ACC112 (cell line): ENCODE data around the gene KCNF1.

Source experiments
- H2AFZ ChIP-seq: fragments of 200-600 bp; sonication (generic); one replicate; pipeline ENCODE4 v1.6.0; 2017; ENCODE audit warnings: antibody characterized with exemption, low read length; ENCODE audit not compliant: unreplicated experiment
- H3K27ac ChIP-seq: fragments of 200-600 bp; sonication (generic); 2 replicates; pipeline ENCODE4 v1.5.1; 2014; ENCODE audit warnings: low read depth, mild to moderate bottlenecking, antibody characterized with exemption, low read length, moderate library complexity
- H3K27me3 ChIP-seq: fragments of 200-600 bp; sonication (generic); 2 replicates; pipeline ENCODE4 v1.6.1; 2014; ENCODE audit warnings: mild to moderate bottlenecking, antibody characterized with exemption, low read length, moderate library complexity, mixed read lengths; ENCODE audit not compliant: insufficient read depth
- H3K36me3 ChIP-seq: fragments of 200-600 bp; sonication (generic); 2 replicates; pipeline ENCODE4 v1.6.1; 2016; ENCODE audit warnings: mild to moderate bottlenecking, antibody characterized with exemption, low read length, moderate library complexity, mixed read lengths; ENCODE audit not compliant: insufficient read depth
- H3K4me1 ChIP-seq: fragments of 200-600 bp; sonication (generic); one replicate; pipeline ENCODE4 v1.6.1; 2016; ENCODE audit warnings: low read length, mixed read lengths; ENCODE audit not compliant: insufficient read depth, unreplicated experiment, control insufficient read depth
- H3K4me3 ChIP-seq: fragments of 200-600 bp; sonication (generic); 2 replicates; pipeline ENCODE4 v1.5.1; 2014; ENCODE audit warnings: mild to moderate bottlenecking, low read depth, low read length
- H3K79me2 ChIP-seq: fragments of 200-600 bp; sonication (generic); one replicate; pipeline ENCODE4 v1.6.0; 2016; ENCODE audit warnings: low read length; ENCODE audit not compliant: control insufficient read depth, unreplicated experiment, insufficient read depth

KCNF1 gene

GRCh38 chr2:10882568-10882967 is 29.2 kb upstream of the KCNF1 start:
- peaks cover 38% of the 10 kb centered on the region for H3K27me3 ChIP-seq
- no peaks in the 10 kb centered on the region for H3K36me3 ChIP-seq
- H3K4me3 ChIP-seq = no peak overlapping the region
- H3K27ac ChIP-seq = no peak overlapping the region
- no peak overlapping the region for H2AFZ ChIP-seq
- H3K4me1 ChIP-seq = no peaks in the 10 kb centered on the region
- no peaks in the 10 kb centered on the region for H3K79me2 ChIP-seq

DNA sequence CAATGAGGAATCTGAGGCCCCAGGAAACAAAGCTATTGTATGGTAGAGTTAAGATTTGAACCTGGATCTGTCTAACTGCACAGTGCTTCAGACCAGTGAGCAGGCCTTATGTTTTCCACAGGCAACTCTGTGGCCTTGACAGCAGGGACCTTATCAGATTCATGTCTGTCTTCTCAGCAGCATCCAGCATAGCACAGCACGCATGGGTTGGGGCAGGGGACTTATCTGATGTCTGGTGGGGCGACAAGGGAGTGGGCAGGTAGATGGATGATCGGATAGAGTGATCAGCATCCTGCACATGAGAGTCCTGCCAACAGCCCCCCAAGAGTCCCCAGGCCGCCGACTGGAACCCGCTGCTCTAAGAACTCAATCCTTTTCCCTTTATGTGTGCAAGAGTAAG is 28.7 kb upstream of the KCNF1 start:
- no peaks in the 10 kb centered on the region for H3K36me3 ChIP-seq
- no peaks in the 10 kb centered on the region for H3K4me1 ChIP-seq
- H3K79me2 ChIP-seq = no peaks in the 10 kb centered on the region
- H3K27ac ChIP-seq = no peak overlapping the region
- no peak overlapping the region for H3K4me3 ChIP-seq
- H3K27me3 ChIP-seq = peaks cover 42% of the 10 kb centered on the region
- H2AFZ ChIP-seq = no peak overlapping the region

- Histone ChIP-seq H3K4me3 (no peak overlapping the region), H2AFZ (no peak overlapping the region), H3K27ac (no peak overlapping the region), H3K79me2 (no peaks in the 10 kb centered on the region), H3K27me3 (peaks cover 51% of the 10 kb centered on the region), H3K36me3 (no peaks in the 10 kb centered on the region), H3K4me1 (no peaks in the 10 kb centered on the region)
Observed at GRCh38 chr2:10883801-10884478, 27.8 kb upstream of the KCNF1 start.

GRCh38 chr2:10884574-10884975 is 27.2 kb upstream of the KCNF1 start:
- no peak overlapping the region for H3K27ac ChIP-seq
- H3K79me2 ChIP-seq = no peaks in the 10 kb centered on the region
- no peaks in the 10 kb centered on the region for H3K4me1 ChIP-seq
- H2AFZ ChIP-seq = no peak overlapping the region
- no peak overlapping the region for H3K4me3 ChIP-seq
- H3K27me3 ChIP-seq = peaks cover 55% of the 10 kb centered on the region
- H3K36me3 ChIP-seq = no peaks in the 10 kb centered on the region

DNA sequence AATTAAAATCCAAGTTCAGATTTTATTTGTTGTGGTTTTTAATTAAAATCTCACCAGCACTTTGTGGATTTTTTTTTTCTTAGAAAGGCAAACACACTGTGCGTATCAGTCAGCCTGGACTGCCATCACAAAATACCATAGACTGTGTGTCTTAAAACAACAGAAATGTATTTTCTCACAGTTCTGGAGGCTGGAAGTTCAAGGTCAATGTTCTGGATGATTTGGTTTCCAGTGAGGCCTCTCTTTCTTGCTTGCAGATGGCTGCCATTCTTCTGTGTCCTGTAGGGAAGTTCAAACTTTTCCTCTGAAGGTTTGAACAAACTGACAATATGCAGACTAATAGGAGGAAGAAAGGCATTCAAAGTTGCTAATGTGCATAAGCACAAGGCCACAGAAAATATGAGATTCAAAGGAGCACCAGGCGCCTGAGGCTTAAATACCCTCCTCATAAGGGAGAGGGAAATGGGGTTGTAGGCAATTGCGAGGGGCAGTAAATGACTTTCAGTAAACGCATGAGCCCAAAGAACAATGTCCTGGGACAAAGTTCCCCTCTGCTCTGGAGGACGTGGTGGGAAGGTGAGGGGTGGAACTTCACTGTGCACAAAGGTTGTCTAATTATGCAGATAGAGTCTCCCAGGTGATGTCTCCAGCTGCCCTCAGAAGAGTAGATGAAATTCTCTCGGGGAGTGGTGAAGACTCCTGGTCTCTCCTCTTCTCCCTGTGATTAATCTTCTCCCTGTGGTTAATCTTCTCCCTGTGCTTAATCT is 26.5 kb upstream of the KCNF1 start:
- H3K36me3 ChIP-seq = no peaks in the 10 kb centered on the region
- H3K4me1 ChIP-seq = no peaks in the 10 kb centered on the region
- no peak overlapping the region for H2AFZ ChIP-seq
- no peak overlapping the region for H3K4me3 ChIP-seq
- H3K27ac ChIP-seq = no peak overlapping the region
- H3K79me2 ChIP-seq = no peaks in the 10 kb centered on the region
- peaks cover 62% of the 10 kb centered on the region for H3K27me3 ChIP-seq

DNA sequence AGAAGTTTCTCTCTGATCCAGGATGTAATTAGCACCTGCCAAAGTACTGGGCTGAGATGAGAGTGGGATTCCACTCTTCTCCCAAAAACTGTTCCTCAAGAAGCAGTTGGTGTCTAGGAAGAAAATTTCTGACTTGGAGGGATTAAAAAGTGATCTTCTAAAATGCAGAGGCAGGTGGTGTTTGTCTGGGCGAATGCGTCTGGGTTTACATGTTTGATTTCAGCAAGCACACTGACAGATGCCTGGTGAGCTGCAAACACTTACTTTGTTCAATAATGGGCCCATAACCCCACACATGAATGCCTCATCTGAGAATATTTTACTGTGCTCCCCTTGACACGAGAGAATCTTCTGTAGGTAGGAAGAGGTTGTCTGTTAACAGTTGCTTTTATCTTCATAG is 24.3 kb upstream of the KCNF1 start:
- Histone ChIP-seq H3K36me3 (no peaks in the 10 kb centered on the region), H3K4me1 (no peaks in the 10 kb centered on the region), H3K27me3 (peaks cover 84% of the 10 kb centered on the region), H2AFZ (no peak overlapping the region), H3K27ac (no peak overlapping the region), H3K4me3 (no peak overlapping the region), H3K79me2 (no peaks in the 10 kb centered on the region)

GRCh38 chr2:10889651-10890215 is 22.0 kb upstream of the KCNF1 start:
- H3K36me3 ChIP-seq = no peaks in the 10 kb centered on the region
- H3K4me1 ChIP-seq = no peaks in the 10 kb centered on the region
- no peak overlapping the region for H3K27ac ChIP-seq
- H3K79me2 ChIP-seq = no peaks in the 10 kb centered on the region
- H3K27me3 ChIP-seq = peaks cover 93% of the 10 kb centered on the region
- no peak overlapping the region for H2AFZ ChIP-seq
- H3K4me3 ChIP-seq = no peak overlapping the region

DNA sequence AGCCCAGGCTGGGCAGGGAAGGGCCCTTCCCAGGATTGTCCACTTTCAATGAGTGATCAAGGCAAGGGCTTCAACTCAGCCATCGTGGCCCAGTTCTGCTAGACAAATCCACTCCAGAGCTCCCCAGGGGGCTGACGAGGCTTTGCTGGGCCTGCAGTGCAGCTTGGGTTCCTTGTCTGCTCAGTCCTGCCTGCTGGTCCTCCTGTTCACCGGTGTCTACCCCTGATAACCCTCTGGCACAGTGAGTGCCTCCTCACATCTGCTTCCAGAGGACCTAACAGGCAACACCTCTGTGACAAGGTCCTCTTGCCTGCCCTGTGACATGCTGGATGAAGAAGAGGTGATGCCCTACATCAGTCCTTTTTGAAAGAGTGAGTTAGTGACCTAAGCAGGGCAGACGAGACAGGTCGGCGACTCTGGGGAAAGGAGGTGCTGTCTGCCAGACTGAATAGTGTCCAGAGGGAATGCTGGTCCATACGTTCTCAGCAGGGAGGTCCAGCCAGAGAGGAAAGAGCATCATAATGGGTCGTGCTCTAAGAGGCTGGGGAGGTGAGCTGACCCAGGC is 20.9 kb upstream of the KCNF1 start:
- Histone ChIP-seq H2AFZ (no peak overlapping the region), H3K27me3 (peaks cover 89% of the 10 kb centered on the region), H3K79me2 (no peaks in the 10 kb centered on the region), H3K4me1 (no peaks in the 10 kb centered on the region), H3K36me3 (no peaks in the 10 kb centered on the region), H3K27ac (no peak overlapping the region), H3K4me3 (no peak overlapping the region)

- no peak overlapping the region for H3K27ac ChIP-seq
- H3K36me3 ChIP-seq = no peaks in the 10 kb centered on the region
- H3K4me3 ChIP-seq = no peak overlapping the region
- H3K79me2 ChIP-seq = no peaks in the 10 kb centered on the region
- peaks cover 90% of the 10 kb centered on the region for H3K27me3 ChIP-seq
- H2AFZ ChIP-seq = no peak overlapping the region
- no peaks in the 10 kb centered on the region for H3K4me1 ChIP-seq
Observed at GRCh38 chr2:10891390-10891789, 20.3 kb upstream of the KCNF1 start.

DNA sequence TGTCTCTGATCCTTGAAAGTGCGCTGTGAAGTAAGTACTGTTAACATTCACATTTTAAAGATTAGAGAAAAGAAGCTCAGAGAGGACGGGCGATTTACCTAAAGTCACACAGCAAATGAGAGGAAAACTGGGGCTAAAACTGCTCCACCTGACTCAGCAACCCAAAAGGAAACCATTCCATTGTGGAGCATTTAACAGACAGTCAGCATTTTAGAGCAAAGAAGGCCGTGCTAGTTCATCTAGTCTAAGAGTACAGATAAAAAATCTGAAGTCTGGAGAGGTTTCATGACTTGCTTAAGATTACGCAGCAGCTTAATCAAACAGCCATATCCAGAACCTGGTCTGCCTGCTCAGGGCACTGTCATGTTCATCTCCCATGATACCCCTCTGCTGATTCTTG is 19.9 kb upstream of the KCNF1 start:
- H3K27me3 ChIP-seq = peaks cover 89% of the 10 kb centered on the region
- H3K79me2 ChIP-seq = no peaks in the 10 kb centered on the region
- H3K4me1 ChIP-seq = no peaks in the 10 kb centered on the region
- no peaks in the 10 kb centered on the region for H3K36me3 ChIP-seq
- no peak overlapping the region for H2AFZ ChIP-seq
- no peak overlapping the region for H3K4me3 ChIP-seq
- no peak overlapping the region for H3K27ac ChIP-seq
